Measurements from ENCODE around the gene USO1. TPM values are rescaled to one million over a fixed set of nuclear protein-coding genes. Genes with fewer than 3 reads are reported as not detected.

The USO1 gene
- total and polyA plus RNA-seq, 7 donors = 49.5 to 224 (median 175) TPM

- H3K27ac ChIP-seq = peak overlapping the region; percentile 62
- H3K9me3 ChIP-seq = no peaks in the 10 kb centered on the region
- H3K4me1 ChIP-seq = peaks cover 31% of the 10 kb centered on the region
- no peak overlapping the region for H3K4me3 ChIP-seq
- no peaks in the 10 kb centered on the region for H3K27me3 ChIP-seq (ENCODE audit: insufficient read depth in 3 of 3, low read length in 2 of 3)
- peaks cover 0 to 11% of the 10 kb centered on the region in 2 donors for H3K36me3 ChIP-seq (ENCODE audit: insufficient read depth in 1 of 2, low read depth in 1 of 2)
- no peak for TF ChIP-seq CTCF (IDR thresholded peaks at IDR 0.05)
- DNase-seq = no peak
- ATAC-seq = peak; percentile 77 to 85 (median 80)
- WGBS, 3 donors = 10 to 19% (median 16%) methylated on average over 2 of the region's 2 CpGs
- intact Hi-C loops (cut with DNase I) = no loop called here
These were observed 12.5 kb downstream of the USO1 start for GRCh38 chr4:75736862-75737261.

- no peak for DNase-seq
- Histone ChIP-seq H3K27me3 (ENCODE audit: insufficient read depth in 3 of 3, low read length in 2 of 3) (no peaks in the 10 kb centered on the region), H3K27ac (peak overlapping the region; percentile 62), H3K4me1 (peaks cover 31% of the 10 kb centered on the region), H3K36me3 (ENCODE audit: insufficient read depth in 1 of 2, low read depth in 1 of 2) (peaks cover 0 to 14% of the 10 kb centered on the region in 2 donors), H3K9me3 (no peaks in the 10 kb centered on the region), H3K4me3 (no peak overlapping the region)
- peak in 3 of 4 donors; percentile 52 to 72 (median 71) for ATAC-seq
- 58 to 90% (median 63%) methylated on average over 2 of the region's 2 CpGs for WGBS, 3 donors
- no peak for TF ChIP-seq CTCF (IDR thresholded peaks at IDR 0.05)
- intact Hi-C loops (cut with DNase I) = no loop called here
These were observed 13.0 kb downstream of the USO1 start for GRCh38 chr4:75737398-75737797.

- Histone ChIP-seq H3K36me3 (ENCODE audit: insufficient read depth in 1 of 2, low read depth in 1 of 2) (peaks cover 0 to 10% of the 10 kb centered on the region in 2 donors), H3K4me3 (no peak overlapping the region), H3K9me3 (no peaks in the 10 kb centered on the region), H3K4me1 (peaks cover 50% of the 10 kb centered on the region), H3K27me3 (ENCODE audit: insufficient read depth in 3 of 3, low read length in 2 of 3) (no peaks in the 10 kb centered on the region), H3K27ac (no peak overlapping the region)
- intact Hi-C loops (cut with DNase I) = no loop called here
- WGBS, 3 donors = 94 to 97% (median 96%) methylated on average over 2 of the region's 2 CpGs
- DNase-seq (no peak), ATAC-seq (no peak)
- no peak for TF ChIP-seq CTCF (IDR thresholded peaks at IDR 0.05)
These were observed 16.6 kb downstream of the USO1 start for GRCh38 chr4:75741027-75741426.

GRCh38 chr4:75742451-75742850, 18.1 kb downstream of the USO1 start:
- Histone ChIP-seq H3K4me1 (peaks cover 48% of the 10 kb centered on the region), H3K27me3 (ENCODE audit: insufficient read depth in 3 of 3, low read length in 2 of 3) (no peaks in the 10 kb centered on the region), H3K36me3 (ENCODE audit: insufficient read depth in 1 of 2, low read depth in 1 of 2) (peaks cover 0 to 10% of the 10 kb centered on the region in 2 donors), H3K4me3 (no peak overlapping the region), H3K9me3 (no peaks in the 10 kb centered on the region), H3K27ac (no peak overlapping the region)
- no peak for ATAC-seq
- no peak for DNase-seq
- TF ChIP-seq CTCF (IDR thresholded peaks at IDR 0.05) = no peak
- intact Hi-C loops (cut with DNase I) = no loop called here

GRCh38 chr4:75745161-75745560, 20.8 kb downstream of the USO1 start:
- DNase-seq = no peak
- ATAC-seq = peak; percentile 90 to 96 (median 94)
- no peaks in the 10 kb centered on the region for H3K9me3 ChIP-seq
- TF ChIP-seq CTCF (IDR thresholded peaks at IDR 0.05) = no peak
- peaks cover 0 to 4% of the 10 kb centered on the region in 2 donors for H3K36me3 ChIP-seq (ENCODE audit: insufficient read depth in 1 of 2, low read depth in 1 of 2)
- H3K4me1 ChIP-seq = peaks cover 50% of the 10 kb centered on the region
- H3K4me3 ChIP-seq = peak overlapping the region; percentile 12
- peak overlapping the region; percentile 78 for H3K27ac ChIP-seq
- intact Hi-C loops (cut with DNase I) = no loop called here
- no peaks in the 10 kb centered on the region for H3K27me3 ChIP-seq (ENCODE audit: insufficient read depth in 3 of 3, low read length in 2 of 3)
- WGBS, 3 donors = 17 to 29% (median 29%) methylated on average over 2 of the region's 2 CpGs

All from psoas muscle (tissue), 8 donors.